Fibroblast of upper back skin (primary cell): ENCODE measurements around the gene PJA2.
"Not testable (repeated sequence)": the region's sequence is repeated elsewhere in the genome, so short reads cannot be mapped to it uniquely, and the experiment has no call there.

Experiments
- DNase-seq: peaks from one replicate; pipeline ENCODE4 v3.0.0-alpha.2; 2013

Gene PJA2, protein sequence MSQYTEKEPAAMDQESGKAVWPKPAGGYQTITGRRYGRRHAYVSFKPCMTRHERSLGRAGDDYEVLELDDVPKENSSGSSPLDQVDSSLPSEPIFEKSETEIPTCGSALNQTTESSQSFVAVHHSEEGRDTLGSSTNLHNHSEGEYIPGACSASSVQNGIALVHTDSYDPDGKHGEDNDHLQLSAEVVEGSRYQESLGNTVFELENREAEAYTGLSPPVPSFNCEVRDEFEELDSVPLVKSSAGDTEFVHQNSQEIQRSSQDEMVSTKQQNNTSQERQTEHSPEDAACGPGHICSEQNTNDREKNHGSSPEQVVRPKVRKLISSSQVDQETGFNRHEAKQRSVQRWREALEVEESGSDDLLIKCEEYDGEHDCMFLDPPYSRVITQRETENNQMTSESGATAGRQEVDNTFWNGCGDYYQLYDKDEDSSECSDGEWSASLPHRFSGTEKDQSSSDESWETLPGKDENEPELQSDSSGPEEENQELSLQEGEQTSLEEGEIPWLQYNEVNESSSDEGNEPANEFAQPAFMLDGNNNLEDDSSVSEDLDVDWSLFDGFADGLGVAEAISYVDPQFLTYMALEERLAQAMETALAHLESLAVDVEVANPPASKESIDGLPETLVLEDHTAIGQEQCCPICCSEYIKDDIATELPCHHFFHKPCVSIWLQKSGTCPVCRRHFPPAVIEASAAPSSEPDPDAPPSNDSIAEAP

DNA sequence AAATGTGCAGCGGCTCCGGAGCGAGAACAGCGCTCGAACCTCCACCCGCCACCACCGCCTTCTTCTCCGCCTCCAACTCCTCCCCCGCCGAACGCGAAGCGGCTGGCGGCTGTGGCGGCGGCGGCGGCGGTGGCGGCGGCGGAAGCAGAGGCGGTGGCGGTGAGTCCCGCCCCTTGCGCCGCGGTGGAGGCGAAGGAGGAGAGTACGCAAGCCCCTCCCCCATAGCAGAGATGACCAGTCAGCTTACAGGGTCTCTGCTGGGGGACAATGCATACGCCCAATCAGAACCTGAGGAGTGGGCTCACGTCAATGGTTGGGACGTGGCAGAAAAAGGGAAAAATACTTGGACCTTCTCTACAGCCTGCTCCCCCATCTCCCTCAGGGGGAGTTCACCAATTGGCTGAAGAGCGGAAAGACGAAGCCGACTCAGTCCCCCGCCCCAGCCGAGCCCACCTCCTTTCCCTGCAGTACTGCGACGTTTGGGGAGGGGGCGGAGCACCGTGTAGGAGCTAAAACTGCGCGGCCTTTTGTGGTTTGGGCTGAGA is at the start of gene PJA2:
Gene PJA2 (minus strand): TSS at position 131 of the 545 bp plus-strand sequence. CDS start 26,541 bp downstream, outside the sequence.
- peak; percentile 100 for DNase-seq

DNA sequence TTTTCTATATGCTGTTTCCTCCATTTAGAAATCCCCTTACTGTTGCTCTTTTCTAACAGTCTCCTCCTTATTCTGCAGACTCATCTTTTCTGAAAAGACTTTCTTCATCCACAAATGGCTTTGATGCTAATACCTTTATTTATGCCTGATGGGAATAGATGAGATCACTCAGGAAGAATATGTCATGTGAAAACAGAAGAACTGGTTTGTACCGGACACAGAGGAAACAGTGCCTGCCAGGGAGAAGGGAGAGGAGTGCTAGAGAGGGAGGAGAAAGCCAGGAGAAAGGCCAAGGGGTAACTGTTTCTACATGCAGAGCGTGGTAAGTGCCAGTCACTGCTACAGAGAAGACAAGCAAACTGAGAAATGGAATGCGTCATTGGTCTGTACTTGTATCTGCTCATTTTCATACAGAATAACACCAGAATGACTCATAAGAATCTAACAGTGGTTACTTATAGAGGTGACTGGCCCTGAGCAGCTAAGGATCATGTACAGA is 45.9 kb upstream of the PJA2 start:
- DNase-seq, result peak; percentile 96

DNA sequence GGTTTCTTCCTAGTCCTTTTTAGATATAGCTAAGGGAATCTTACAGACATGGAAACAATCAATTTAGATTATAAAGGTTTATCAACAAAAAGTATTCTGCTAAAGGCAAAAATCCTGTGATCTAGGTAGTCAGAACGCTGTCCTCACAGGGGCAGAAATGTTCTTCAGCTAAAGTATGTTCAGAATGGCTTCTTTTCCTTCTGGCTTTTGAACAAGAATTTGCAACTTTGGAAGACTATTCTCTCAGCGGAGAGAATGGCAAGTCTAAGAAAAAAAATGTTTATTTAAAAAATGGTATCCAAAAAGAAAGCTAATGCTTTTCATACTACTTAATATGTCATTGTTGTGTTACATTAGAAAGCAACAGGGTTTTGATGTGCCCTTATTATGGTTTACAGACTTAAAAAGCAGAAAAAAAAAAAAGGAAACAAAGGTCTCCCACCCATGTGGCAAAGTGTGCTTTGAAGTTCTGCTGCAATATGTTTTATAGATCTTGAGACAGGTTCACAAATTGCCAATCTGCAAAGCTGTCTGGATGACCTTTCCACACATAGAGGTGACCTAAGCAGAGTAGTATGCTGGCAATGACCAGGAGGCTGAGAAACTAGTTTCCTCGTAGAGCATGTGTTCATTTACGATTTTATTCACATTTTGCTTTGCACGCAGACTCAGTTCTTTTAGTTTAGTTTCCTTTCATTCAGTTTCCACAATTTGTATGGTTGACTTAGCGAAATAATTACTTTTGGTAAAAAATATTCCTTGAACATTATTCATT is 45.1 kb upstream of the PJA2 start:
- DNase-seq, result peak; percentile 47

DNA sequence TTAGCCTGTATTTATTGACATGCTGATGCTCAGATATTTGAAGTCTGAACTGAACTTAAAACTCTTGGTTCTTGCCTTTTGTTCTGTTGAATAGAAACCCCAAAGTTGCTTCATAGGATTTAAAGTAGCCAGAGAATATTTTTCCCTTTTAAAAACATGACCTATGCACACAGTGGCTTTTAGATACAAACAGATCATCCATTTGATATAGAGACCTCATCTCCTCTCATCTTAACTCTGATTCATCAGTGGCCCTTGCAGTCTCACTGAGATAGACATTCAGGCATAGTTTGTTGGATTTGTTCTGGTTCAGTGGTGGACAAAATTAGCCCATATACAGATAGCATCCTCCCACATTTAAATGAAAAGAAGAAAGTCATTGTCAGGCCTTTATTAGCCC is 43.5 kb upstream of the PJA2 start:
- no peak for DNase-seq

DNA sequence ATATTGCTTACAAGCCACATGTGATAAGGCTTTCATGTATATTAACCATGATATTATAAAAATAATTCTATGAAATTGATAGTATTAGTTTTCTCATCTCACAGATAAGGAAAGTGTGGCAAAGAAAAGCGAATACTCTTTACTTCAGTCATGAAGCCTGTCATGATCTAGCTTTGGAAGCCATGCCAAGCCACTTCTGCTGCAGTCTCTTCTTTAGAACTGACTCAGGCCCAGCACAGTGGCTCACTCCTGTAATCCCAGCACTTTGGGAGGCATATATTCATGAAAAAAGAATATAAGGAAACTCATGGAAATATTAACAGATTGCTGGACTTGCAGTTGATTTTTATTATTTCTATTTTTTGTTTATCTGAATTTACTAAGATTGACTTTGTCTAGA is 42.9 kb upstream of the PJA2 start:
- peak; percentile 25 for DNase-seq

DNA sequence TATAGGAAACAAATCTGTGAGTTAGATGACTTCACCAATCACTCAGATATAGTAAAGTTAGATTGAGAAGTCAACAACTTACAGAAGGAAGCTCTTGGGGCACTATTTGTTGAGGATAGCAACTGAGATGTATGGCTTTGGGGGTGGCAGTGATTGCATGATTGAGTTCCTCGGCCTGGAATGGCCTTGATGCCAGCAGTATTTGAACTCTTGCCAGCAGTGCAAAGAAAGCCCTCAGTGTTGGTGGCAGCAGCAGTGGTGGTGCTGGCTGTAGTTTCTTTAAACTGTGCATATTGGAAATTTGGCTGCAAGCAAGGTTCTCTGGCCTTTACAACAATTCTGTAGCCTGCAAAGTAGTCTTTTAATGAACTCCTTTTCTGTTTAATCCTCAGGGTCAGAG is 41.4 kb upstream of the PJA2 start:
- DNase-seq, result no peak

DNA sequence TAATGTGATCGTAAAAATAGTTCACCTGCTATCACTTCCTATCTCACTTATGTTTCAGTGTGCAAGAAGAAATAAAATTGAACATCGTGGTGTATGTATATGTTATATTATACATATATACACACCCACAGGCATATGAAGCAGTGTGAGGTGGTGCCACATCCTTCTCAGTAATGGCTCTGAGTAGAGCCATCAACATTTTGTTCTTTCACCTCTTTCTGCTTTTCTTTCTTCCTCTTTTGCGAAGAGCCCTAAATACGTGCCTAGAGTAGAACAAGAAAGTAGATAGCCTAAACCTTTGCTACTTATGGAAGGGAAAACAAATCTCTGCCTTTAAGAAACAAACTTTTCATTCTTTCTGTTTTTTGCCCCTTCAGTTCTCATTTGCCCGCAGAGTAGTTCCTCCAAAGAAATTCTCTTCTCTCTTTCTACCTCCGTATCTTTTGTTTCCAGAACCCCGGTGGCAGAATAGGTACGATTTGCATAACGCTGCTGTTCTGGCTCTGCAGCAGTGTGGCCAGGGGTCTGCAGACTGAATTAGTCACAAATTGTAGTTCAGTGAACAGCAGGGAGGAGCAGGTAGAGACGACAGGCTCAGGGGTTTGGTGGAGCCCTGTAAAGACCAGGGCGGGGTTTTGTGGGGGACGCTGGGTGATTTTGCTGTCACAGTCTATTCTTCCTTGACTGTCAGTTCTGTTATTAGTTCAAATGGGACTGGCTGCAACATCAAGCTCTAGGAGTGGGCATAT is 40.5 kb upstream of the PJA2 start:
- DNase-seq, result no peak

DNA sequence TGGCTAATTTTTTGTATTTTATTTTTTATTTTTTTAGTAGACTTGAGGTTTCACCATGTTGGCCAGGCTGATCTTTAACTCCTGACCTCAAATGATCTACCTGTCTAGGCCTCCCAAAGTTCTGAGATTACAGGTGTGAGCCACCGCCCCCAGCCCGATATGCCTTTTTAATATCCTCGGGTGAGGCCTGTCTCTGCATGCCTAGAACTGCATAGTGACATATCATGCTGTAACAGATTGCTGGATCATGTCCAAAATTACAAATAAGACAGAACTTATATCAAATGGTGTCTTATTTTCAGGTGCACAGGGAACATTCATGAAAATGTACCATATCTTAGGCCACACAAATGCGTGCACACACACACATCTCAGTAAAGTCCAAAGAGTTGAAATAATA is 39.1 kb upstream of the PJA2 start:
- DNase-seq, result no peak

DNA sequence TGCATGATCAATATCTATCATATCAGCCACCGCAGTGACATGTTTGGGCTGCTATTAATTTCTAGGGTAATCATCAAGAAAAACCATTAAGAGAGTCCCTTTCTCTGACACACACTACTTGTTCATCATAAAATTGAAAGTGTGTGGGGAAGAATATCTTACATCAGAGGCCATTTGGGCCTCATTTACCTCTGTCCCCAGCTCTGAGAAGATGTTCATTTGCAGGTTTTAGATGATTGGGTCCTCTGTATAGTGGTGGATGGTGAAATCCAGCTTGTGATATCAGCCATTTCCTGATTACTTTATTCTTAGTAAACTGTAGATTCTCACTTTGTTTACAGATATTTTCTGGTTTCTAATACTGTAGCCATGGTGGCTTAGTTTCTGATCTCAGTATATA is 29.8 kb upstream of the PJA2 start:
- DNase-seq, result no peak

DNA sequence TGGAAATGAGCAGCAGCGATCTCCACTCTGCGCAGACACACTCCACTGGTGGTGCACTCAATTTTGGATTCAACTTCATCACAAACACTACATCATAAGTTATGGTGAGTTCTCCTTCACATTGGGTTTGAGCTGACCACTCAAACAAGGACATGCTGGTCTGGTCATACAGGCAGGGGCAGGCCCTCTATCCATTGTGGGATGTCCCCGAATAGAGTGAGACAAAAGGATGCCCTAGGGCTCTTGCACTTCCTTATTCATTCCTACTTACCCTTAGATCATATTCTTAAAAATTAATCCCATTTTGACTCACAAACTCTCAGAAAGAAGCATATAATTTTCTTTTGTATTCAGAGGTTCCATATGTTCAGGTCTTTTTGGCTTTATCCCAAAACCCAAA is 16.3 kb upstream of the PJA2 start:
- DNase-seq, result no peak

DNA sequence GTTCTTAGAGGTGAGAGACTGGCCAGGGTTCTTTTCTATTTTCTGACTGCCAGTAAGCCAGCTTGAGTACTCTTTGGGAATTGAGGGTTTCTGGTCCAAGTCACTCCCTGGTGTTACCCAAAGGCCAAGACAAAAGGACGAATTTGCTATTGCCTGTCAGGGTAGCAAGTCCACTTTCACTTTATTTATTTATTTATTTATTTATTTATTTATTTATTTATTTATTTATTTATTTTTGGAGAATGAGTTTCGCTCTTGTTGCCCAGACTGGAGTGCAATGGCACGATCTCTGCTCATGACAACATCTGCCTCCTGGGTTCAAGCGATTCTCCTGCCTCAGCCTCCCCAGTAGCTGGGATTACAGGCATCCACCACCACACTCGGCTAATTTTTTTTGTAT is 15.7 kb upstream of the PJA2 start:
- DNase-seq, result not testable (repeated sequence)

DNA sequence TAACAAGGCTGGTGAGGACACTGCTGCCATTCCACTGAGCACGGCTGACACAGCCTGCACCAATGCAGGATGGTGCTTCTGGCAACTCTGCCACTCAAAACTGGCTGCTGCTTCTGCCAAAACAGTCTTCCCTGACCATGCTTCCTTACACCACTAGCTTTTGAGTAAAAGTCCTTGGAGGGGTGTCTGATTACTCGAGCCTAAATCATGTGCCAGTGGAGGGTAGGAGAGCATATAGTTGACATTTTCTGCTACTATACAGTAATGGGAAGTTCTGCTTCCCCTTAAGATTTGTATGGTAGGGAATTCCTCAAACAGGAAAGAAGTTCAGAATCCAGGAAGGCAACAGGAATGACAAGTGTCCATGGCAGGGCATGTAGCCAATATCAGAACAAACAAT is 12.2 kb upstream of the PJA2 start:
- no peak for DNase-seq

DNA sequence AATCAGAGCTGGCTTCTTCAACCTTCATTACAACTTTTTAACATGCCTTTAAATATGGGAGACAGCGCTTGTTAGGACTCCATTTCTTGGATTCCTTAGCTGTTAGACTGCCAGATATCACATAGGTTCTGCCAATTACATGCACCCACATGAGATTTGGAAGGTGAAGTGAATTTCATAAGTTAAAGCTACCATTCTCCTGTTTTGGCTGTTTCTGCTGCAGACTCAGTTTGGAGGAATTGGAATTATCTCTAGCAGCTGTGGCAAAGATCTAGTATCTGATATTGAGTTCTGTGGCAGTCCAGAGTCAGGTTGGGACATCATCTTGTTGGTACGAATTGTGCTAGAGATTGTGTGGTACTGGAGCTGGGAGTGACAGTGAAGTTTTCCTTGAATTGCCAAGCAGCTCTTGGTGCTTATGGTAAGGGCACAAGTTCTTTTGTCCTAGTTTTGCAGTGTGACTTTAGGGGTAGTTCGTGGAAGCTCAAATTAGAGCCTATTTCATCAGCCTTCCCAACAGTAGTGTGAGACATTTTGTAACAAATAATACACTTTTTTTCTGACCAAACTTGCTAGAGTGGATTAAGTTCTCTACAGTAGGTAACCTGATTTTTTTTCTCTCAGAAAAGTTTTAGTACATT is 9.1 kb upstream of the PJA2 start:
- DNase-seq, result no peak

DNA sequence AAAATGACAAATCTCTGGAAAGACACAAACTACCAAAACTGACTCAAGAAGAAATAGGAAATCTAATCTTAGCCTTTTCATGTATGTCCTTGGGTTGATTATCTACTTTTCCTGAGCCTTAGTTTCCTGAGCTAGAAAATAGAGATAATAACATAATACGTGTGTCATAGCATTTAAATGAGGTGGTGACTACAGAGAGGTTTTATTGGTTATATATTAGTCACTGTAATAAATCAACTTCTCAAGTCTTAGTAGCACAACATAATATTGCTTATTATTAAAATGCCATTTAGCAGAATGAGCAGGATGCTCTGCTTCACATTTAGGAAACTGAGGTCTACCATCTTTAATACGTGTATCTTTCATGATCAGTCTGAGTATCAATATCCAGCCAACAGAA is 7.1 kb upstream of the PJA2 start:
- no peak for DNase-seq

DNA sequence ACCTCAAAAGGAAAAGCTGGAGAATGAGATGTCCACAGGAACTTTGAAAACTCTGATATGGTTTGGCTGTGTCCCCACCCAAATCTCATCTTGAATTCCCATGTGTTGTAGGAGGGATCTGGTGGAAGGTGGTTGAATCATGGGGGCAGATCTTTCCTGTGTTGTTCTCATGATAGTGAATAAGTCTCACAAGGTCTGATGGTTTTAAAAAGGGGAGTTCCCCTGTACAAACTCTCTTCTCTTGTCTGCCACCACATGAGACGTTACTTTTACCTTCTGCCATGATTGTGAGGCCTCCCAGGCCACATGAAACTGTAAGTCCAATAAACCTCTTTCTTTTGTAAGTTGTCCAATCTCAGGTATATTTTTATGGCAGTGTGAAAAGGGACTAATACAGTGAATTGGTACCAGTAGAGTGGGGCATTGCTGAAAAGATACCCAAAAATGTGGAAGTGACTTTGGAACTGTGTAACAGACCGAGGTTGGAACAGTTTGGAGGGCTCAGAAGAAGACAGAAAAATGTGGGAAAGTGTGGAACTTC is 4.2 kb upstream of the PJA2 start:
- DNase-seq, result not testable (repeated sequence)

DNA sequence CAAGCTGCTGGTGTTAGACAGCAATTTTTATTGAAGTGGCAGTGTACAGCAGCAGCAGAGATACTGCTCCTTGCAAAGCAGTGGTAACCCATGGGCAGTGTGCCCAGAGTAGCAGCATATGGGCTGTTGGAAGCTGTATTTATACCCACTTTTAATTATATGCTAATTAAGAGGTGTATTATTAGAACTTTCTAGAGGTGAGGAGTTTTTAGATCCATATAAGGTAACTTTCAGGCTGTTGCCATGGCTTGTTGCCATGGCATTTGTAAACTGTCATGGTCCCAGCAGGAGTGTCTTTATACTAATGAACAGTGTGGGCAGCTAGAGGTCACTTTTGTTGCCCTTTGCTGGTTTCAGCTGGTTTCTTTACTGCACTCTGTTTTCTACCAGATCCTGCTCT is 3.7 kb upstream of the PJA2 start:
- no peak for DNase-seq

DNA sequence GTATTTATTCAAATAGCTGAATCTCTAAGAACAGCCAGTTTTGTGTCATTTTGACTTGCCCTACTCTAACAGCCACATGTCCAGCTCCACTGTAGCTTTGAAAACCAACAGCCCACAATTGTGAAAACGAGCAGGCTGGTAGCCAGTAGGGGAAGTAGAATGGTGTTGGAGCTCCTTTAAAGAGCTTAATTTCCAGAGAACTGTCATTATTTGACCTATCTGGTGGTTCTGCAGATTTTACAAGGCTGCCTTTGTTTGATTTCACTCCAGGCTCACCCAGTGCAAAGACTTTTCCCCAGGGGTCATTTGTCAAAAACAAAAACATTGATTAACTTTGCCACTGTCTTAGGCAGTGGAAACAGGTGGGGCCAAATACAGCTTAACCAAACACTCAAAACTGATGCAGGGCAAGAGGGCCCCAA is 3.2 kb upstream of the PJA2 start:
- DNase-seq, result no peak

DNA sequence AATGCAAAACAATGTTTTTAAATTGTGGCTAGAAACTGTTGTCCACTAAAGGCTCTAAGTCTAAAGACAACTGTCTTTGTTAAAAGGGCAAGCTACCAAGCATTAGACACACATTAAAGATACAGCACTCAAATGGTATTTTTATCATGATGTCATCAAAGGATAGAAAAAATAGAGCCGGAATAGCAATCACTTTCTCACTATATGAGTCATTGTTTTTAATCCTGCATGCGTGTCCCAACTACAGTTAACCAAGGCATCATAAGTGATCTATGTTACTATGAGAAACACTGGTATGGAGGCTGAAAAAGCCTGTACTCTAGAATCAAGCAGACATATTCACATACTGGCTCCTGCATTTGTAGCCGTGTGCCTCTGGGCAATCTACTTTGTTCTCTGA is 1.9 kb upstream of the PJA2 start:
- peak; percentile 91 for DNase-seq

DNA sequence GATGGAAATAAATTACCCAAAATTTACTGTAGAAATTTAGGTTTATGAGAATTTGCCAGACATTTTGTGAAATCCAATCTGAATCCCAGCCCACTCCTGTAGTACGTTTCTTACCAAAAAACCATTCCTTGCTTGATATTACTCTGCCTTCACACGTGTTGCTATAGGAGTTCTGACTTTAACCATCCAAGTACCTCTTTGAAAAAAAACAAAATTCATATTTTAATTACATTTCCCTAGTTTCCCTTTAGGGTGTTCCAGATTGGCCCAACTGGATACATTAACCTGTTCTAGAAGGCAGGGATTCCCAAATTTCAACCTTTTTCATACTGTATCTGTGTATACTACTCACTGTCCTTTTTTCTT is 1.4 kb upstream of the PJA2 start:
- no peak for DNase-seq

DNA sequence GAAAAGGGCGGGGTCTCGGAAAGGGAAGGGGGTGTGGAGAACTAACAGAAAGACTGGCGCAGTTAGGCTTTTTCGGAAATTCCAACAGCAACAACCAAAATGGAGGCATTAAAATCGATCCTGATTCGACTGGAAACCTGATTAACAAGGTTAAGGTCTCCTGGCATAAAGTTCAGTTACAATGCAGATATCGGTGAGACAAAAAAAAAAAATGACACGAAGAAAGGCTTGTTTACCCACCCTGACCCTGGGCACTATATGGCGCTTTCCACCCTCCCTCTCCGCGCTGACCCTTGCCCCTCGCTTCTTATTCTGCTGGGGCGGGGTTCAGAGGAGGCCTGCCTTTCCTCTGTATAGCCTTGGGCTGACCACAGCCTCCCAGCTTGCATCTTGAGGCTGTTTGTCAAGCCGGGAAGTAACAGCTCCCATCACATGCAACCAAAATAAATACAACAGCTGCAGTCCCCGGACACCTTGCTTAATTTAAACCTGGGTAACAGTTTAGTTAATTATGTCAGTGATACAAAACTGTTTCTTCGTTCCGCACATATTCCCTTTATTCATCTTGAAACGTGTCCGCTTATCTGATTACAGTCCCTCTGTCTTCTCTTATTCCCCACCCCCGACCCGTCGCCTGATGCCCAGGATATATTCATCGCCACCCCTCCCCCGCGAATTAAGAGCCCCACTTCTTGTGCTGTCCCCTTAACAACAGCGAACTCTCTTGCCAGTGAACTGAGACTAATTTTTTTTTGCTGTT is 795 bp upstream of the PJA2 start:
- peak; percentile 72 for DNase-seq
